Ishikawa (cell line): ENCODE data around the gene DENND1B.

Experiments used
- CEBPB ChIP-seq: IDR thresholded peaks from 2 replicates; pipeline ENCODE4 v1.6.1; 2012
- CREB1 ChIP-seq: IDR thresholded peaks from 2 replicates; pipeline ENCODE4 v1.6.1; 2012; ENCODE audit warnings: low read depth
- EGR1 ChIP-seq: IDR thresholded peaks from 2 replicates; pipeline ENCODE4 v1.6.1; 2012
- EP300 ChIP-seq: IDR thresholded peaks from 2 replicates; pipeline ENCODE4 v1.6.1; 2012; ENCODE audit warnings: borderline replicate concordance
- FOXM1 ChIP-seq: IDR thresholded peaks from 2 replicates; pipeline ENCODE4 v1.6.1; 2012; ENCODE audit warnings: low read depth, borderline replicate concordance
- NFIC ChIP-seq: IDR thresholded peaks from 2 replicates; pipeline ENCODE4 v1.6.1; 2012
- RAD21 ChIP-seq: IDR thresholded peaks from 2 replicates; pipeline ENCODE4 v1.6.1; 2012; ENCODE audit warnings: low read depth
- REST ChIP-seq: IDR thresholded peaks from 2 replicates; pipeline ENCODE4 v1.6.1; 2012; ENCODE audit warnings: low read depth, mild to moderate bottlenecking
- TAF1 ChIP-seq: IDR thresholded peaks from 2 replicates; pipeline ENCODE4 v1.6.1; 2012; ENCODE audit warnings: low read depth, mild to moderate bottlenecking
- TCF12 ChIP-seq: IDR thresholded peaks from 2 replicates; pipeline ENCODE4 v1.6.1; 2012; ENCODE audit warnings: low read depth
- TEAD4 ChIP-seq: IDR thresholded peaks from 2 replicates; pipeline ENCODE4 v1.6.1; 2012
- USF1 ChIP-seq: IDR thresholded peaks from 2 replicates; pipeline ENCODE4 v1.6.1; 2012
- YY1 ChIP-seq: IDR thresholded peaks from 2 replicates; pipeline ENCODE4 v1.6.1; 2012; ENCODE audit warnings: low read depth
- ZBTB7A ChIP-seq: IDR thresholded peaks from 2 replicates; pipeline ENCODE4 v1.6.1; 2012; ENCODE audit warnings: low read depth
- TF ChIP-seq, protein P1 (sequence below): IDR thresholded peaks from 2 replicates; pipeline ENCODE4 v1.6.1; 2012

DENND1B gene

DNA sequence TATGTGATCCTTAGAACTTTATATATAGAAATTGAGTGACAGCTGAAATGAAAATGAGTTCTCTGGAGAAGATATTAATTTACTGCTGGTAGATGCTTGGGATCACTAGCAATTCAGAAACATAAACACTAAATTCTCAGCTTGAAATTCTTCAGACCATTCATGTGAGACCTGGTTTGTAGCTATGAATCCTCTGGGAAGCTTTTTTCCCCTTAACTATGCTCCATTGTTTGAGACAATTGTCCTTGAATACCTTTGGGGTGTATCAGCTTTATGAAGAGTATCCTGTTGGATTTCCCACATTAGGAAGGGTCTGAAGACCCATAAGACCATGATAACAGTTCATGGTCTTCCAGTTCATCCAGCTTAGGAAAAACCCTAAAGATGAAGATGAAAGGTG, 4.6 kb upstream of the DENND1B start:
- TF ChIP-seq TAF1 (no peak), USF1 (no peak), TCF12 (no peak), YY1 (no peak), NFIC (no peak), FOXM1 (peak; percentile 24; the same call in 1 of the 2 replicates), EGR1 (no peak), CEBPB (no peak), TEAD4 (peak; percentile 40; the same call in 1 of the 2 replicates), EP300 (no peak)

DNA sequence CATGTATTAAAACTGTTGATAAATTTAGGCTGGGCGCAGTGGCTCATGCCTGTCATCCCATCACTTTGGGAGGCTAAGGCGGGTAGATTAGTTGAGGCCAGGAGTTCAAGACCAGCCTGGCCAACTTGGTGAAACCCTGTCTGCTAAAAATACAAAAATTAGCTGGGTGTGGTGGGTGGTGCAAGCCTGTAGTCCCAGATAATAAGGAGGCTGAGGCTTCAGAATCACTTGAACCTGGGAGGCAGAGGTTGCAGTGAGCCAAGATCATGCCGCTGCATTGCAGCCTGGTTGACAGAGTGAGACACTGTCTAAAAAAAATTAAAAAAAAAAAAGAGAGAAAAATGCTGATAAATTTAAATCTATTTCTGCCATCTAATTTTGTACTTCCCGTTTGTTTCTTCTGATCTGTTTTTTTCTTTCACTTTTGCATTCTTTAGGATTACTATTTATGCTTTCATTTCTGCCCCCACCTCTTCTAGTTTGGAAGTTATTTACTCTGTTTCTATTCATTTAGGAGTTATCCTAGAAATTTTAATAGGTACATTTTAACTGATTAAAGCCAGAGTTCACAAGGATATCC, 3.2 kb upstream of the DENND1B start:
- TF ChIP-seq NFIC (no peak), YY1 (no peak), CREB1 (no peak)

- TF ChIP-seq, protein P1, sequence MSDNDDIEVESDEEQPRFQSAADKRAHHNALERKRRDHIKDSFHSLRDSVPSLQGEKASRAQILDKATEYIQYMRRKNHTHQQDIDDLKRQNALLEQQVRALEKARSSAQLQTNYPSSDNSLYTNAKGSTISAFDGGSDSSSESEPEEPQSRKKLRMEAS: no peak
- no peak for TF ChIP-seq YY1
- TF ChIP-seq REST: no peak
- no peak for TF ChIP-seq RAD21
- TF ChIP-seq NFIC: no peak
- TF ChIP-seq FOXM1: no peak
- TF ChIP-seq CEBPB: no peak
- TF ChIP-seq EGR1: no peak
- TF ChIP-seq CREB1: no peak
- TF ChIP-seq TCF12: no peak
Measured at GRCh38 chr1:197776351-197777105, 1.2 kb upstream of the DENND1B start.

DNA sequence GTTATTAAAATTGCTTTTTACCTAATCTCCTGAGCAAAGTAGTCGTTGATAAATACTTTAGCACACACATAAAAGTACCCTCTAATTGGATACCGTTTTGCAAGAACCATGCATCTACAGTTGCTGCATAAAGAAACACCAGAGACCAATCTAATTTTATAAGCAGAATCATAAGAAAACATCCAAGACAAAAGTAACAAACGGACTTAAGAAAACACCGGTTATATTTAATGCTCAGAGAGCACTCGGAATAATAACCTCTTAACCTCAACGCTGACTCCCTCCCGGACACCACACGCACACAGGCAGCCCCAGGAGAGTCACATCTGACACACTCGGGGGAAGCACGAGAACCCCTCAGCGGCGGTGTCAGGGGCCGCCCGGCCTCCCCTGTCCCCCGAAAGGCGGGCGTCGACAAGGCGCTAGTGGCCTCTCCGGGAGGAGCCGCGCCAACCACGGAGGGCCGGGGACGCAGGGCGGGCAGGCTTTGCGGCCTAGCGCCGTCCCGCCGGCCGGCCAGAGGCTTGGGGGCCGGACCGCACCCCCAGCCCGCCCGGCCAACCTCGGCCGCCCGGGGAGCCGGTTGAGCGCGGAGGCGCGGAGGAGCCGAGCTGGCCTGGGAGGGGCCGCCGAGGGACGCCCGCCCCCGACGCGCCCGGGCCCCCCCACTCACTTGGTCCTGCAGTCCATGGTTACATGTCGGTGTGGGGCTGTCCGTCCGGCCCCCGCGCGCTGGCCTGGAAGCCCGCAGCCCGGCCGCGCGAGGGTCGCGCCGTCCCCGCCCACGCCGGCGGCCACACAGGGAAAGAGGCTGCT, 606 bp downstream of the DENND1B start:
- TF ChIP-seq TCF12 (no peak), CREB1 (no peak), YY1 (no peak), TAF1 (no peak)
- TF ChIP-seq, protein P1: no peak; the same call in 1 of the 2 replicates

DNA sequence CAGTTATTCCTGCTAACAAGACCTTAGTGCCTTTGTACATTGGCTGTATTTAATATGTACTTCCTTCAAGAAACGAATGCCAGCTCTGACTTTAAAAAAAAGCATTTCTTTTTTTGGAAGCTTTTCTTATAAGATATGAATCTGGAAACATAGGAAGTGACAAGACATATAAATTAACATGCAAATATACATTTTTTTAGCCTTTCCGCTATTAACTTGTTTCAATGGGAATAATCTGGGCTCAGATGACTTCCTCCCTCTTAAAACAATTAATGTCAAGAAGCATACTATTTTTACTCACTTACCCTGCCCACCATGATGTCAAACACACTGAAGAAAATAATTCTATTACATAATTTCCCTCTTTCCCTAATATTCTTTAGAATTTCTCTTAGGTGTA, 1.4 kb downstream of the DENND1B start:
- no peak for TF ChIP-seq TAF1
- TF ChIP-seq CEBPB: no peak
- TF ChIP-seq FOXM1: no peak
- TF ChIP-seq REST: no peak
- TF ChIP-seq USF1: no peak
- no peak for TF ChIP-seq ZBTB7A
- TF ChIP-seq YY1: no peak
- no peak for TF ChIP-seq CREB1
- TF ChIP-seq NFIC: no peak
- no peak for TF ChIP-seq EGR1
- no peak for TF ChIP-seq RAD21
- no peak for TF ChIP-seq TEAD4
